HepG2 (cell line): ENCODE results near the gene TRPM6. TPM values are rescaled to one million over a fixed set of nuclear protein-coding genes. Genes with fewer than 3 reads are reported as not detected.

Source experiments
- ATAC-seq: fragments of 200-7000 bp; cut with Tn5 transposase; 3 replicates; pipeline ENCODE4 v1.9.1; 2020; ENCODE audit warnings: mild to moderate bottlenecking, moderate library complexity
- BruUV-seq: library from RNA; stranded (reverse); fragments of 400-500 nt; replicated peaks from 2 replicates; lab custom pipeline; 2021; lab: Mats Ljungman, UMichigan
- CTCF ChIA-PET: fragments of 300-600 bp; formaldehyde crosslinking; extraction: SDS; loops from one replicate; lab custom pipeline; 2021; ENCODE audit warnings: low total read pairs, inconsistent platforms, low intra/inter-chr PET ratio; lab: Yijun Ruan, JAX
- POLR2A ChIA-PET: fragments of 350-600 bp; sonication (Branson Sonifier 250); formaldehyde crosslinking; loops from one replicate; lab custom pipeline; 2020; ENCODE audit warnings: antibody characterized with exemption, inconsistent platforms; lab: Yijun Ruan, JAX
- DNase-seq: peaks from one replicate; pipeline ENCODE4 v3.0.0-alpha.2; 2015; ENCODE audit warnings: low spot score
- FAIRE-seq: peaks from 3 replicates; lab custom pipeline; 2011; peaks lifted over from hg19 to GRCh38; lab: Jason Lieb, UNC
- H2AFZ ChIP-seq: one replicate; pipeline ENCODE4 v1.6.1; 2011; ENCODE audit warnings: low read length, inconsistent platforms
- H3K27ac ChIP-seq: fragments of 300-600 bp; 3 replicates; pipeline ENCODE4 v1.8.0; 2011; ENCODE audit warnings: mixed run types, mild to moderate bottlenecking, mixed read lengths, low read length, inconsistent platforms; ENCODE audit not compliant: insufficient read depth; ENCODE audit errors: extremely low read length
- H3K27me3 ChIP-seq, 2 experiments: fragments of 200-600 bp in 1 of 2; 2 replicates in 1 of 2; 3 replicates in 1 of 2; pipeline versions ENCODE4 v1.6.0 to v1.8.0; 2011; ENCODE audit warnings: low read length in 2 of 2, mild to moderate bottlenecking in 2 of 2, moderate library complexity in 2 of 2, inconsistent platforms in 1 of 2; ENCODE audit not compliant: insufficient read depth in 2 of 2, control insufficient read depth in 1 of 2
- H3K36me3 ChIP-seq, 2 experiments: fragments of 200-600 bp in 1 of 2; replicated peaks in 1 of 2; 2 replicates in 1 of 2; 3 replicates in 1 of 2; pipeline versions ENCODE4 v1.5.1 to v1.8.0; 2011; ENCODE audit warnings: low read length in 2 of 2, inconsistent platforms in 1 of 2; ENCODE audit not compliant: insufficient read depth in 2 of 2, control insufficient read depth in 1 of 2
- H3K4me1 ChIP-seq: 2 replicates; pipeline ENCODE4 v1.5.1; 2012; ENCODE audit warnings: low read length, inconsistent platforms; ENCODE audit not compliant: insufficient read depth
- H3K4me2 ChIP-seq: 2 replicates; pipeline ENCODE4 v1.6.0; 2011; ENCODE audit warnings: low read depth, low read length, inconsistent platforms
- H3K4me3 ChIP-seq, 3 experiments: fragments of 200-600 bp in 1 of 3; sonication (generic), shearing (Covaris generic) in 1 of 3; replicated peaks in 1 of 3; 2 replicates each; pipeline ENCODE4 v1.5.1; 2011 to 2016; ENCODE audit warnings: low read length in 3 of 3, inconsistent platforms in 2 of 3, low read depth in 2 of 3, mild to moderate bottlenecking in 2 of 3, control low read depth in 1 of 3, mixed read lengths in 1 of 3; ENCODE audit not compliant: insufficient read depth in 1 of 3
- H3K79me2 ChIP-seq: one replicate; pipeline ENCODE4 v1.6.1; 2011; ENCODE audit warnings: low read length, inconsistent platforms; ENCODE audit not compliant: insufficient read depth
- H3K9ac ChIP-seq: 2 replicates; pipeline ENCODE4 v1.6.0; 2011; ENCODE audit warnings: mild to moderate bottlenecking, low read depth, low read length, inconsistent platforms; ENCODE audit not compliant: insufficient read depth
- H3K9me3 ChIP-seq: 2 replicates; pipeline ENCODE4 v1.5.1; 2012; ENCODE audit warnings: mild to moderate bottlenecking, low read length
- H4K20me1 ChIP-seq: 2 replicates; pipeline ENCODE4 v1.6.0; 2011; ENCODE audit warnings: inconsistent platforms, mild to moderate bottlenecking, low read length, moderate library complexity; ENCODE audit not compliant: insufficient read depth
- BRCA1 ChIP-seq: sonication (generic); formaldehyde crosslinking; IDR thresholded peaks from 2 replicates; pipeline ENCODE4 v1.4.0; 2020; ENCODE audit warnings: missing genetic modification reagents
- CCAR2 ChIP-seq: fragments of 200-400 bp; formaldehyde crosslinking; optimal IDR thresholded peaks from 2 replicates; pipeline ENCODE3; 2018; ENCODE audit warnings: low read depth, mild to moderate bottlenecking, low read length, moderate library complexity
- DPF2 ChIP-seq: sonication (generic); formaldehyde crosslinking; IDR thresholded peaks from 2 replicates; pipeline ENCODE4 v1.4.0; 2020; ENCODE audit warnings: mild to moderate bottlenecking, low read depth, missing genetic modification reagents, borderline replicate concordance
- IRX3 ChIP-seq: sonication (generic); formaldehyde crosslinking; IDR thresholded peaks from 2 replicates; pipeline ENCODE4 v1.8.1; 2023; ENCODE audit warnings: mild to moderate bottlenecking, low read depth, missing genetic modification reagents, borderline replicate concordance
- KLF15 ChIP-seq: sonication (generic); formaldehyde crosslinking; IDR thresholded peaks from 2 replicates; pipeline ENCODE4 v1.8.1; 2023; ENCODE audit warnings: borderline replicate concordance, mild to moderate bottlenecking, inconsistent platforms, missing genetic modification reagents, mixed read lengths
- POLR2G ChIP-seq: fragments of 200-400 bp; formaldehyde crosslinking; IDR thresholded peaks from 2 replicates; pipeline ENCODE4 v1.6.1; 2018; ENCODE audit warnings: mild to moderate bottlenecking, low read depth, low read length, moderate library complexity
- PRDM10 ChIP-seq: sonication (generic); formaldehyde crosslinking; IDR thresholded peaks from 2 replicates; pipeline ENCODE4 v1.4.0; 2020; ENCODE audit warnings: low read depth, missing genetic modification reagents
- SNAI1 ChIP-seq: sonication (generic); formaldehyde crosslinking; IDR thresholded peaks from 2 replicates; pipeline ENCODE4 v1.5.0; 2020; ENCODE audit warnings: mild to moderate bottlenecking, missing genetic modification reagents, borderline replicate concordance
- SPEN ChIP-seq: sonication (generic); formaldehyde crosslinking; IDR thresholded peaks from 2 replicates; pipeline ENCODE4 v1.5.1; 2020; ENCODE audit warnings: low read depth, mild to moderate bottlenecking, missing genetic modification reagents
- TP53 ChIP-seq: sonication (generic); formaldehyde crosslinking; conservative IDR thresholded peaks from 2 replicates; pipeline ENCODE4 v1.4.0; 2020; ENCODE audit warnings: missing genetic modification reagents
- U2AF2 ChIP-seq: fragments of 200-400 bp; formaldehyde crosslinking; IDR thresholded peaks from 2 replicates; pipeline ENCODE4 v1.6.1; 2017; ENCODE audit warnings: low read depth, mild to moderate bottlenecking, low read length
- ZBTB26 ChIP-seq: IDR thresholded peaks from 2 replicates; pipeline ENCODE4 v1.6.1; 2016; ENCODE audit warnings: missing compliant biosample characterization, missing genetic modification reagents, borderline replicate concordance
- ZEB1 ChIP-seq: IDR thresholded peaks from 2 replicates; pipeline ENCODE4 v1.6.1; 2012; ENCODE audit warnings: mild to moderate bottlenecking, low read depth, inconsistent platforms; ENCODE audit not compliant: insufficient replicate concordance
- ZNF431 ChIP-seq: sonication (generic); formaldehyde crosslinking; IDR thresholded peaks from 2 replicates; pipeline ENCODE4 v1.9.0; 2022; ENCODE audit warnings: missing genetic modification reagents, low read depth, mild to moderate bottlenecking, borderline replicate concordance
- ZNF496 ChIP-seq: sonication (generic); formaldehyde crosslinking; IDR thresholded peaks from 2 replicates; pipeline ENCODE4 v1.8.1; 2023; ENCODE audit warnings: mild to moderate bottlenecking, moderate library complexity, missing genetic modification reagents; ENCODE audit not compliant: insufficient replicate concordance
- ZNF691 ChIP-seq: sonication (generic); formaldehyde crosslinking; IDR thresholded peaks from 2 replicates; pipeline ENCODE4 v1.4.0; 2020; ENCODE audit warnings: missing genetic modification reagents, low read depth, mild to moderate bottlenecking, borderline replicate concordance
- ZNF737 ChIP-seq: sonication (generic); formaldehyde crosslinking; IDR thresholded peaks from 2 replicates; pipeline ENCODE4 v1.5.0; 2020; ENCODE audit warnings: missing genetic modification reagents, mild to moderate bottlenecking, borderline replicate concordance
- ZNF816 ChIP-seq: sonication (generic); formaldehyde crosslinking; IDR thresholded peaks from 2 replicates; pipeline ENCODE4 v1.8.0; 2022; ENCODE audit warnings: missing genetic modification reagents, mild to moderate bottlenecking, borderline replicate concordance
- ZNF891 ChIP-seq: sonication (generic); formaldehyde crosslinking; IDR thresholded peaks from 2 replicates; pipeline ENCODE4 v1.5.0; 2020; ENCODE audit warnings: mild to moderate bottlenecking, missing genetic modification reagents
- WGBS: methylation state at CpG from one replicate; pipeline ENCODE4 v1.1.6; 2017; ENCODE audit warnings: low lambda C conversion rate; 5-methylcytosine and 5-hydroxymethylcytosine counted together
- in situ Hi-C: cut with HindIII; loops from 2 replicates; pipeline ENCODE4 v1.10.0; 2017; ENCODE audit warnings: low pct_unique_long_range_greater_than_20kb; ENCODE audit not compliant: extremely low pct_ligation_motif_present
- intact Hi-C: fragments of 100-400 bp; cut with micrococcal nuclease; formaldehyde crosslinking; loops from one replicate; pipeline ENCODE4 v1.10.0; 2022; ENCODE audit not compliant: unreplicated experiment
- polyA plus RNA-seq, 8 experiments: library from polyadenylated mRNA; depleted of rRNA in 3 of 8; stranded (reverse) in 7 of 8; unstranded in 1 of 8; fragments of >200 nt; fragmentation: Illumina TruSeq in 4 of 8; extraction: Trizol in 4 of 8; gene quantifications; 2 replicates each; pipeline versions ENCODE4 v1.2.1 to v1.2.3, GENCODE V29; 2011 to 2016; ENCODE audit warnings: low read depth in 4 of 8, missing spikeins in 1 of 8, mixed read lengths in 1 of 8; ENCODE audit not compliant: insufficient read depth in 1 of 8
- total RNA-seq, 5 experiments: library from RNA; depleted of rRNA; stranded (reverse); fragments of >200 nt; fragmentation: Illumina TruSeq; extraction: Trizol; gene quantifications; 2 replicates each; pipeline ENCODE4 v1.2.3, GENCODE V29; 2016; ENCODE audit warnings: low read depth in 1 of 5

The TRPM6 gene
- total and polyA plus RNA-seq, 2 of the 13 experiments (the other 11 are each of a cell fraction or from before 2014, with no cell fraction given) = 0.01 to 0.09 TPM

GRCh38 chr9:74765481-74765971, 122.2 kb downstream of the TRPM6 start:
- CTCF ChIA-PET = no interaction called here
- H4K20me1 ChIP-seq = no peaks in the 10 kb centered on the region
- no peak overlapping the region for H3K27ac ChIP-seq
- no peak for ATAC-seq
- H2AFZ ChIP-seq = no peak overlapping the region
- no peak for FAIRE-seq
- intact Hi-C loops = no loop called here
- H3K4me3 ChIP-seq = no peak overlapping the region
- no peaks in the 10 kb centered on the region for H3K27me3 ChIP-seq
- no peaks in the 10 kb centered on the region for H3K36me3 ChIP-seq
- no peak for DNase-seq
- H3K4me2 ChIP-seq = no peak overlapping the region
- BruUV-seq = no TSS peak
- H3K9ac ChIP-seq = no peak overlapping the region
- TF ChIP-seq IRX3 (CRISPR knock-in tag) (no peak), ZNF496 (CRISPR knock-in tag) (no peak), PRDM10 (CRISPR knock-in tag) (no peak), CCAR2 (no peak), POLR2G (no peak), ZBTB26 (CRISPR knock-in tag) (no peak), BRCA1 (no peak), ZNF737 (CRISPR knock-in tag) (no peak), TP53 (CRISPR knock-in tag) (no peak), SPEN (CRISPR knock-in tag) (no peak), ZEB1 (no peak), DPF2 (CRISPR knock-in tag) (no peak), U2AF2 (no peak), SNAI1 (CRISPR knock-in tag) (no peak), ZNF816 (CRISPR knock-in tag) (no peak), ZNF691 (no peak), ZNF431 (CRISPR knock-in tag) (no peak), KLF15 (no peak), ZNF891 (CRISPR knock-in tag) (no peak)
- POLR2A ChIA-PET = no interaction called here
- H3K9me3 ChIP-seq = no peaks in the 10 kb centered on the region
- in situ Hi-C loops = no loop called here
- H3K4me1 ChIP-seq = no peaks in the 10 kb centered on the region
- WGBS = 68% methylated on average over 3 of the region's 3 CpGs
- no peaks in the 10 kb centered on the region for H3K79me2 ChIP-seq
